ENCODE measurements around the gene PON3.

DNA sequence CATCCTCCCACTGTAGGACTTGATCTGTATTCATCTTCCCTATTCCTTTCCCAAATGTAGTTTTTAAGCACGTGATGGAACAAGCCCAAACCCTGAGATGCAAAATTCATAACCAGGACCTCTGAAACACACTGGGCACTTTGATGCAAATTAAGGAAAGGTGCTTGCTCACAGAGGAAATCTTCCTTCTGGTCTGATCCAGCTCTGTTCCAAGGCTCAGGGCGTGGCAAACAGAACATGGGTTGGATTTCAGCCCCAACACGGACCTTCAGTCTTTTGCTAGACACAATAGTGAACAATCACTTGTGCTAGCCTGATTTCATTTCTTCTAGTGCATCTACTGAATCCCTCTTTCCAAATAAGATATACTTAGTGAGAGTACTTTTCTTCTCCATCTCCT lies 27.9 kb downstream of the PON3 start:
- TF ChIP-seq, protein P1, sequence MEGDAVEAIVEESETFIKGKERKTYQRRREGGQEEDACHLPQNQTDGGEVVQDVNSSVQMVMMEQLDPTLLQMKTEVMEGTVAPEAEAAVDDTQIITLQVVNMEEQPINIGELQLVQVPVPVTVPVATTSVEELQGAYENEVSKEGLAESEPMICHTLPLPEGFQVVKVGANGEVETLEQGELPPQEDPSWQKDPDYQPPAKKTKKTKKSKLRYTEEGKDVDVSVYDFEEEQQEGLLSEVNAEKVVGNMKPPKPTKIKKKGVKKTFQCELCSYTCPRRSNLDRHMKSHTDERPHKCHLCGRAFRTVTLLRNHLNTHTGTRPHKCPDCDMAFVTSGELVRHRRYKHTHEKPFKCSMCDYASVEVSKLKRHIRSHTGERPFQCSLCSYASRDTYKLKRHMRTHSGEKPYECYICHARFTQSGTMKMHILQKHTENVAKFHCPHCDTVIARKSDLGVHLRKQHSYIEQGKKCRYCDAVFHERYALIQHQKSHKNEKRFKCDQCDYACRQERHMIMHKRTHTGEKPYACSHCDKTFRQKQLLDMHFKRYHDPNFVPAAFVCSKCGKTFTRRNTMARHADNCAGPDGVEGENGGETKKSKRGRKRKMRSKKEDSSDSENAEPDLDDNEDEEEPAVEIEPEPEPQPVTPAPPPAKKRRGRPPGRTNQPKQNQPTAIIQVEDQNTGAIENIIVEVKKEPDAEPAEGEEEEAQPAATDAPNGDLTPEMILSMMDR (IDR thresholded peaks at IDR 0.05): no peak
- no peak for TF ChIP-seq POLR2AphosphoS5 (IDR thresholded peaks at IDR 0.05)

Data from gastroesophageal sphincter (tissue), 3 donors.